GM12865 (cell line): ENCODE results near the gene MAP3K2.

Experiments
- DNase-seq: peaks from one replicate; pipeline ENCODE4 v3.0.0; 2010; ENCODE audit warnings: low read depth
- H3K4me3 ChIP-seq: 2 replicates; pipeline ENCODE4 v1.5.1; 2011; ENCODE audit warnings: mild to moderate bottlenecking, low read depth, low read length, control low read depth
- TF ChIP-seq, protein P1 (sequence below): IDR thresholded peaks from 2 replicates; pipeline ENCODE4 v1.5.1; 2011; ENCODE audit warnings: low read length, control low read depth, low read depth, inconsistent platforms; ENCODE audit not compliant: insufficient read depth; ENCODE audit errors: missing control alignments

The MAP3K2 gene, protein sequence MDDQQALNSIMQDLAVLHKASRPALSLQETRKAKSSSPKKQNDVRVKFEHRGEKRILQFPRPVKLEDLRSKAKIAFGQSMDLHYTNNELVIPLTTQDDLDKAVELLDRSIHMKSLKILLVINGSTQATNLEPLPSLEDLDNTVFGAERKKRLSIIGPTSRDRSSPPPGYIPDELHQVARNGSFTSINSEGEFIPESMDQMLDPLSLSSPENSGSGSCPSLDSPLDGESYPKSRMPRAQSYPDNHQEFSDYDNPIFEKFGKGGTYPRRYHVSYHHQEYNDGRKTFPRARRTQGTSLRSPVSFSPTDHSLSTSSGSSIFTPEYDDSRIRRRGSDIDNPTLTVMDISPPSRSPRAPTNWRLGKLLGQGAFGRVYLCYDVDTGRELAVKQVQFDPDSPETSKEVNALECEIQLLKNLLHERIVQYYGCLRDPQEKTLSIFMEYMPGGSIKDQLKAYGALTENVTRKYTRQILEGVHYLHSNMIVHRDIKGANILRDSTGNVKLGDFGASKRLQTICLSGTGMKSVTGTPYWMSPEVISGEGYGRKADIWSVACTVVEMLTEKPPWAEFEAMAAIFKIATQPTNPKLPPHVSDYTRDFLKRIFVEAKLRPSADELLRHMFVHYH

GRCh38 chr2:127387655-127388422 is at the start of gene MAP3K2:
Gene MAP3K2, minus strand, starts transcription at chr2:127387975. Its CDS starts 44,846 bp downstream, at chr2:127343129.
- TF ChIP-seq, protein P1, sequence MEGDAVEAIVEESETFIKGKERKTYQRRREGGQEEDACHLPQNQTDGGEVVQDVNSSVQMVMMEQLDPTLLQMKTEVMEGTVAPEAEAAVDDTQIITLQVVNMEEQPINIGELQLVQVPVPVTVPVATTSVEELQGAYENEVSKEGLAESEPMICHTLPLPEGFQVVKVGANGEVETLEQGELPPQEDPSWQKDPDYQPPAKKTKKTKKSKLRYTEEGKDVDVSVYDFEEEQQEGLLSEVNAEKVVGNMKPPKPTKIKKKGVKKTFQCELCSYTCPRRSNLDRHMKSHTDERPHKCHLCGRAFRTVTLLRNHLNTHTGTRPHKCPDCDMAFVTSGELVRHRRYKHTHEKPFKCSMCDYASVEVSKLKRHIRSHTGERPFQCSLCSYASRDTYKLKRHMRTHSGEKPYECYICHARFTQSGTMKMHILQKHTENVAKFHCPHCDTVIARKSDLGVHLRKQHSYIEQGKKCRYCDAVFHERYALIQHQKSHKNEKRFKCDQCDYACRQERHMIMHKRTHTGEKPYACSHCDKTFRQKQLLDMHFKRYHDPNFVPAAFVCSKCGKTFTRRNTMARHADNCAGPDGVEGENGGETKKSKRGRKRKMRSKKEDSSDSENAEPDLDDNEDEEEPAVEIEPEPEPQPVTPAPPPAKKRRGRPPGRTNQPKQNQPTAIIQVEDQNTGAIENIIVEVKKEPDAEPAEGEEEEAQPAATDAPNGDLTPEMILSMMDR = no peak
- DNase-seq = peak; percentile 97

GRCh38 chr2:127437056-127437455 is 49.3 kb upstream of the MAP3K2 start:
- no peak for DNase-seq
- no peak overlapping the region for H3K4me3 ChIP-seq
- TF ChIP-seq, protein P1 = no peak

More at GRCh38 chr2:127387655-127388422, at the start of gene MAP3K2:
- H3K4me3 ChIP-seq = peak within 1 kb of the TSS; percentile 75

GRCh38 chr2:127434515-127434914 is 46.7 kb upstream of the MAP3K2 start:
- no peak for DNase-seq
- no peak overlapping the region for H3K4me3 ChIP-seq
- TF ChIP-seq, protein P1 = no peak

- TF ChIP-seq, protein P1 = no peak
- DNase-seq = no peak
- no peak overlapping the region for H3K4me3 ChIP-seq
Observed at GRCh38 chr2:127431408-127432023, 43.7 kb upstream of the MAP3K2 start.

- H3K4me3 ChIP-seq = no peak overlapping the region
- TF ChIP-seq, protein P1 = no peak
- DNase-seq = no peak
Observed at GRCh38 chr2:127429844-127430425, 42.2 kb upstream of the MAP3K2 start.

DNA sequence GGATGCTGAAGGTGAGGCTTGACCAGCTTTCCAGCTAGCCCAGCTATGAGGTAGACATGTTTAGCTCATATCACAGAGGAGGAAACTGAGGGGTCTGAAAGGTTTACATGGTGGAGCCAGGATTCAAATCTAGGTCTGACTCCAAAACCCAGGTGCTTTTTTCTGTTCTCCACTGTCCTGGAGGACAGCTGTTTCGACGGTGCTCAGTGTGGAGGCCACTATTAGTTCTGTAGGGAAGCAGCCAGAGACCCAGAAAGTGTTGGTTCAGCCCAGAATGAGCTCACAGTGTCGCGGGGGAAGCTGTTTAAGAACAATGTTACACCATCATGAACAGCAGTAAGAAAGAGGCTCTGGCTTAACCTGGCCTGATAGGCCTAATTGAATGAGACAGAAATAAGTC is 41.5 kb upstream of the MAP3K2 start:
- H3K4me3 ChIP-seq = no peak overlapping the region
- DNase-seq = no peak
- TF ChIP-seq, protein P1 = no peak
